GM19099 (cell line): ENCODE measurements around the gene LTB4R2.

Experiments used
- POLR2A ChIP-seq: IDR thresholded peaks from 3 replicates; pipeline ENCODE4 v1.6.1; 2011; ENCODE audit warnings: low read depth; ENCODE audit not compliant: insufficient read length; ENCODE audit errors: extremely low read depth

The LTB4R2 gene

GRCh38 chr14:24309538-24310264, at the start of gene LTB4R2:
Gene LTB4R2 (plus strand): TSS chr14:24310140. CDS start chr14:24310665, 525 bp downstream.
- no peak for TF ChIP-seq POLR2A

- TF ChIP-seq POLR2A = no peak
Measured at GRCh38 chr14:24260780-24261157, 49.2 kb upstream of the LTB4R2 start.

GRCh38 chr14:24261256-24261968, 48.5 kb upstream of the LTB4R2 start:
- no peak for TF ChIP-seq POLR2A

- no peak for TF ChIP-seq POLR2A
Measured at GRCh38 chr14:24261969-24262327, 48.0 kb upstream of the LTB4R2 start.

GRCh38 chr14:24262821-24263733, 46.9 kb upstream of the LTB4R2 start, which contains the start of gene TGM1:
Gene TGM1 (minus strand): TSS chr14:24263177. CDS start chr14:24262352, 825 bp downstream.
- TF ChIP-seq POLR2A = no peak

GRCh38 chr14:24263848-24264247, 46.1 kb upstream of the LTB4R2 start:
- TF ChIP-seq POLR2A = no peak

- TF ChIP-seq POLR2A = no peak
Measured at GRCh38 chr14:24264298-24264697, 45.6 kb upstream of the LTB4R2 start.

GRCh38 chr14:24266344-24267244, 43.3 kb upstream of the LTB4R2 start:
- TF ChIP-seq POLR2A = no peak

- no peak for TF ChIP-seq POLR2A
Measured at GRCh38 chr14:24267516-24267915, 42.4 kb upstream of the LTB4R2 start.

- no peak for TF ChIP-seq POLR2A
Measured at GRCh38 chr14:24268225-24268624, 41.7 kb upstream of the LTB4R2 start.

- TF ChIP-seq POLR2A = no peak
Measured at GRCh38 chr14:24269368-24269767, 40.6 kb upstream of the LTB4R2 start.

- TF ChIP-seq POLR2A = no peak
Measured at GRCh38 chr14:24269910-24270536, 39.9 kb upstream of the LTB4R2 start.

GRCh38 chr14:24270537-24271133, 39.3 kb upstream of the LTB4R2 start:
- TF ChIP-seq POLR2A = no peak
